H1 (cell line): ENCODE data around the gene MAPKAP1. TPM values are rescaled to one million over a fixed set of nuclear protein-coding genes. Genes with fewer than 3 reads are reported as not detected.

Experiments
- CTCF ChIA-PET: fragments of 300-600 bp; sonication (Branson Sonifier 250); formaldehyde crosslinking; loops from one replicate; lab custom pipeline; 2021; ENCODE audit not compliant: partially characterized antibody; lab: Charles Lee
- POLR2A ChIA-PET: fragments of 300-600 bp; sonication (Branson Sonifier 250); formaldehyde crosslinking; loops from one replicate; lab custom pipeline; 2021; ENCODE audit warnings: inconsistent platforms; ENCODE audit not compliant: partially characterized antibody; lab: Charles Lee
- DNase-seq, 2 experiments: peaks; one replicate each; pipeline versions ENCODE4 v3.0.0 to v3.0.0-alpha.2; 2010 to 2022; ENCODE audit warnings: low spot score in 2 of 2, low read depth in 1 of 2, mixed read lengths in 1 of 2
- FAIRE-seq: peaks from 2 replicates; lab custom pipeline; 2011; peaks lifted over from hg19 to GRCh38; lab: Jason Lieb, UNC
- H2AFZ ChIP-seq: 2 replicates; pipeline ENCODE4 v1.8.1; 2012; ENCODE audit warnings: low read length, inconsistent platforms
- H2AK5ac ChIP-seq: 2 replicates; pipeline ENCODE4 v1.6.1; 2013; ENCODE audit warnings: low read depth, low read length
- H2BK120ac ChIP-seq: replicated peaks from 2 replicates; pipeline ENCODE3; 2013; ENCODE audit warnings: low read depth, low read length, inconsistent platforms
- H2BK12ac ChIP-seq: 2 replicates; pipeline ENCODE4 v1.6.1; 2013; ENCODE audit warnings: low read depth, low read length
- H2BK15ac ChIP-seq: 2 replicates; pipeline ENCODE4 v1.6.1; 2013; ENCODE audit warnings: low read length
- H2BK20ac ChIP-seq: 2 replicates; pipeline ENCODE4 v1.6.1; 2013; ENCODE audit warnings: low read length
- H2BK5ac ChIP-seq: 2 replicates; pipeline ENCODE4 v1.6.1; 2013; ENCODE audit warnings: low read depth, low read length
- H3K14ac ChIP-seq: 2 replicates; pipeline ENCODE4 v1.6.1; 2013; ENCODE audit warnings: inconsistent platforms; ENCODE audit not compliant: insufficient read length
- H3K18ac ChIP-seq: 2 replicates; pipeline ENCODE4 v1.6.1; 2013; ENCODE audit warnings: low read length; ENCODE audit errors: extremely low read depth
- H3K23ac ChIP-seq: 2 replicates; pipeline ENCODE4 v1.6.1; 2013; ENCODE audit warnings: inconsistent platforms; ENCODE audit not compliant: insufficient read length
- H3K23me2 ChIP-seq: 2 replicates; pipeline ENCODE4 v1.6.1; 2013; ENCODE audit warnings: low read depth, low read length
- H3K27ac ChIP-seq: 2 replicates; pipeline ENCODE4 v1.6.1; 2011; ENCODE audit warnings: low read depth, low read length, inconsistent platforms
- H3K27me3 ChIP-seq, 4 experiments: replicated peaks in 1 of 4; 1 replicate in 1 of 4; 2 replicates in 3 of 4; pipeline versions ENCODE4 v1.6.1 to v1.8.1; 2011 to 2013; ENCODE audit warnings: low read length in 3 of 4, mild to moderate bottlenecking in 3 of 4, inconsistent platforms in 2 of 4, mixed read lengths in 2 of 4, moderate library complexity in 1 of 4; ENCODE audit not compliant: control insufficient read depth in 3 of 4, insufficient read depth in 3 of 4; ENCODE audit errors: extremely low read depth in 1 of 4
- H3K36me3 ChIP-seq, 4 experiments: 2 replicates each; pipeline versions ENCODE4 v1.6.1 to v1.8.1; 2011 to 2013; ENCODE audit warnings: mild to moderate bottlenecking in 4 of 4, low read length in 3 of 4, moderate library complexity in 2 of 4, control low read depth in 1 of 4, inconsistent platforms in 1 of 4; ENCODE audit not compliant: insufficient read depth in 4 of 4, control insufficient read depth in 2 of 4
- H3K4ac ChIP-seq: replicated peaks from 2 replicates; pipeline ENCODE3; 2013; ENCODE audit warnings: low read length, low read depth, mixed read lengths, inconsistent platforms; ENCODE audit not compliant: insufficient read length
- H3K4me1 ChIP-seq, 4 experiments: replicated peaks in 1 of 4; 1 replicate in 1 of 4; 2 replicates in 3 of 4; pipeline versions ENCODE4 v1.6.1 to v1.8.1; 2011 to 2013; ENCODE audit warnings: low read length in 3 of 4, inconsistent platforms in 2 of 4, mixed read lengths in 1 of 4; ENCODE audit not compliant: insufficient read depth in 4 of 4, control insufficient read depth in 3 of 4
- H3K4me2 ChIP-seq, 2 experiments: 2 replicates each; pipeline versions ENCODE4 v1.6.1 to v1.8.1; 2011 to 2013; ENCODE audit warnings: low read depth in 2 of 2, low read length in 2 of 2, control low read depth in 1 of 2, inconsistent platforms in 1 of 2, mild to moderate bottlenecking in 1 of 2; ENCODE audit not compliant: insufficient read depth in 1 of 2
- H3K4me3 ChIP-seq, 4 experiments: fragments of 200-600, 300-600 bp in 1 of 4; sonication (generic), shearing (Covaris generic), sonication (Bioruptor Twin) in 1 of 4; 2 replicates each; pipeline versions ENCODE4 v1.5.1 to v1.8.1; 2011 to 2016; ENCODE audit warnings: low read length in 4 of 4, low read depth in 3 of 4, control low read depth in 2 of 4, inconsistent platforms in 2 of 4, mild to moderate bottlenecking in 2 of 4, mixed read lengths in 1 of 4, moderate library complexity in 1 of 4; ENCODE audit not compliant: insufficient read depth in 2 of 4; ENCODE audit errors: extremely low read depth in 1 of 4
- H3K56ac ChIP-seq: replicated peaks from 2 replicates; pipeline ENCODE3; 2013; ENCODE audit warnings: low read depth, mild to moderate bottlenecking, mixed read lengths, low read length, inconsistent platforms; ENCODE audit not compliant: insufficient read length
- H3K79me1 ChIP-seq: 2 replicates; pipeline ENCODE4 v1.6.1; 2013; ENCODE audit warnings: low read depth, low read length, control low read depth
- H3K79me2 ChIP-seq, 2 experiments: 2 replicates each; pipeline versions ENCODE4 v1.6.1 to v1.8.1; 2012 to 2013; ENCODE audit warnings: low read length in 2 of 2, mild to moderate bottlenecking in 2 of 2, inconsistent platforms in 1 of 2; ENCODE audit not compliant: insufficient read depth in 2 of 2, control insufficient read depth in 1 of 2
- H3K9ac ChIP-seq, 4 experiments: replicated peaks in 1 of 4; 1 replicate in 1 of 4; 2 replicates in 3 of 4; pipeline versions ENCODE4 v1.6.1 to v1.8.1; 2011 to 2013; ENCODE audit warnings: low read depth in 3 of 4, low read length in 3 of 4, control low read depth in 2 of 4, mild to moderate bottlenecking in 2 of 4, moderate library complexity in 2 of 4, inconsistent platforms in 1 of 4; ENCODE audit errors: extremely low read depth in 1 of 4
- H3K9me3 ChIP-seq, 2 experiments: 2 replicates each; pipeline versions ENCODE4 v1.6.1 to v1.8.1; 2012 to 2013; ENCODE audit warnings: mild to moderate bottlenecking in 2 of 2, moderate library complexity in 2 of 2, control low read depth in 1 of 2, inconsistent platforms in 1 of 2, low read depth in 1 of 2, low read length in 1 of 2, mixed read lengths in 1 of 2; ENCODE audit not compliant: insufficient read depth in 2 of 2
- H4K20me1 ChIP-seq, 2 experiments: replicated peaks in 1 of 2; 2 replicates each; pipeline versions ENCODE3 to v1.8.1; 2011 to 2013; ENCODE audit warnings: inconsistent platforms in 2 of 2, low read length in 2 of 2, mild to moderate bottlenecking in 1 of 2; ENCODE audit not compliant: insufficient read depth in 2 of 2, control insufficient read depth in 1 of 2
- H4K5ac ChIP-seq: 2 replicates; pipeline ENCODE4 v1.6.1; 2013; ENCODE audit warnings: low read length, low read depth, mixed read lengths, inconsistent platforms; ENCODE audit not compliant: insufficient read length
- H4K8ac ChIP-seq: 2 replicates; pipeline ENCODE4 v1.8.0; 2013; ENCODE audit warnings: mild to moderate bottlenecking, moderate library complexity, low read length, inconsistent platforms; ENCODE audit not compliant: insufficient read depth; ENCODE audit errors: extremely low read depth
- H4K91ac ChIP-seq: replicated peaks from 2 replicates; pipeline ENCODE3; 2013; ENCODE audit warnings: low read length, mixed read lengths, inconsistent platforms; ENCODE audit not compliant: insufficient read length
- CEBPB ChIP-seq: IDR thresholded peaks from 2 replicates; pipeline ENCODE4 v1.6.1; 2012; ENCODE audit warnings: low read depth, low read length
- CHD1 ChIP-seq: IDR thresholded peaks from 2 replicates; pipeline ENCODE4 v1.6.1; 2012; ENCODE audit warnings: low read depth, low read length, improper control_type of control experiment
- EGR1 ChIP-seq: IDR thresholded peaks from 2 replicates; pipeline ENCODE4 v1.6.1; 2011; ENCODE audit warnings: low read depth, low read length, borderline replicate concordance
- EZH2 ChIP-seq: fragments of 200-600 bp; sonication (generic); IDR thresholded peaks from 2 replicates; pipeline ENCODE4 v1.7.1; 2012; ENCODE audit warnings: low read depth, mild to moderate bottlenecking, moderate library complexity, low read length, inconsistent platforms; ENCODE audit not compliant: severe bottlenecking
- GABPA ChIP-seq: IDR thresholded peaks from 2 replicates; pipeline ENCODE4 v1.6.1; 2011; ENCODE audit warnings: mild to moderate bottlenecking, low read length, moderate library complexity, borderline replicate concordance; ENCODE audit not compliant: insufficient read depth
- HDAC2 ChIP-seq, 2 experiments: fragments of 300-600 bp in 1 of 2; sonication (generic) in 1 of 2; IDR thresholded peaks; 2 replicates each; pipeline ENCODE4 v1.6.1; 2011 to 2012; ENCODE audit warnings: low read depth in 2 of 2, low read length in 2 of 2, mild to moderate bottlenecking in 2 of 2, moderate library complexity in 2 of 2, borderline replicate concordance in 1 of 2, inconsistent platforms in 1 of 2
- MAFK ChIP-seq: IDR thresholded peaks from 2 replicates; pipeline ENCODE4 v1.6.1; 2012; ENCODE audit warnings: low read depth, mild to moderate bottlenecking, improper control_type of control experiment, low read length
- POLR2A ChIP-seq, 2 experiments: IDR thresholded peaks; 1 replicate in 1 of 2; 2 replicates in 1 of 2; pipeline ENCODE4 v1.6.1; 2011; ENCODE audit warnings: low read depth in 2 of 2, low read length in 2 of 2, mild to moderate bottlenecking in 2 of 2; ENCODE audit errors: control extremely low read depth in 1 of 2
- POU5F1 ChIP-seq: IDR thresholded peaks from 2 replicates; pipeline ENCODE4 v1.6.1; 2011; ENCODE audit warnings: low read depth, mild to moderate bottlenecking, low read length, moderate library complexity
- RXRA ChIP-seq: IDR thresholded peaks from 2 replicates; pipeline ENCODE4 v1.6.1; 2011; ENCODE audit warnings: low read depth, mild to moderate bottlenecking, low read length, moderate library complexity; ENCODE audit not compliant: insufficient read depth
- SP1 ChIP-seq: IDR thresholded peaks from 2 replicates; pipeline ENCODE4 v1.6.1; 2011; ENCODE audit warnings: low read depth, low read length
- TAF7 ChIP-seq: optimal IDR thresholded peaks from 2 replicates; pipeline ENCODE3; 2011; ENCODE audit warnings: low read depth, mild to moderate bottlenecking, inconsistent platforms, low read length, moderate library complexity, borderline replicate concordance
- USF2 ChIP-seq: IDR thresholded peaks from 2 replicates; pipeline ENCODE4 v1.6.1; 2011; ENCODE audit warnings: low read length, improper control_type of control experiment
- YY1 ChIP-seq: IDR thresholded peaks from 2 replicates; pipeline ENCODE4 v1.6.1; 2011; ENCODE audit warnings: low read depth, mild to moderate bottlenecking, low read length
- WGBS, 2 experiments: shearing (Covaris generic) in 1 of 2; methylation state at CpG; one replicate each; pipeline versions ENCODE4 v1.1.6 to v1.1.7; 2013 to 2015; ENCODE audit warnings: low lambda C conversion rate in 2 of 2, mixed read lengths in 2 of 2, inconsistent platforms in 1 of 2, low coverage in 1 of 2, missing lambda C conversion rate in 1 of 2; ENCODE audit not compliant: insufficient replicate concordance in 2 of 2, insufficient coverage in 1 of 2, insufficient read length in 1 of 2; ENCODE audit errors: extremely low coverage in 1 of 2, missing lambda C conversion rate in 1 of 2; 5-methylcytosine and 5-hydroxymethylcytosine counted together
- polyA plus RNA-seq, 7 experiments: library from polyadenylated mRNA; depleted of rRNA in 3 of 7; stranded (reverse) in 5 of 7; unstranded in 2 of 7; fragments of >200 nt in 5 of 7; fragments of 200-250 nt in 2 of 7; gene quantifications; 1 replicate in 5 of 7; 2 replicates in 1 of 7; 4 replicates in 1 of 7; pipeline versions ENCODE4 v1.2.1 to v1.2.3, GENCODE V29; 2011 to 2013; ENCODE audit warnings: missing spikeins in 2 of 7, mixed read lengths in 2 of 7
- total RNA-seq: library from RNA; stranded (reverse); fragmentation: NEBNext Ultra II Directional; extraction: Animal tissue kit (Norgen Biotek cat#: 25700); gene quantifications from 2 replicates; pipeline ENCODE4 v1.2.1, GENCODE V29; 2021

Gene MAPKAP1
- total and polyA plus RNA-seq, 2 of the 8 experiments (the other 6 are each of a cell fraction or from before 2014, with no cell fraction given), result 79.2 to 140 TPM

- Histone ChIP-seq H4K20me1 (no peaks in the 10 kb centered on the region), H3K18ac (no peak overlapping the region), H3K79me1 (no peaks in the 10 kb centered on the region), H3K27ac (no peak overlapping the region), H3K9me3 (no peaks in the 10 kb centered on the region), H3K14ac (no peak overlapping the region), H2BK12ac (no peak overlapping the region), H3K79me2 (no peaks in the 10 kb centered on the region), H3K9ac (no peak overlapping the region), H3K4me1 (peaks cover 0 to 3% (median 0%) of the 10 kb centered on the region in 4 experiments; a peak in 1 of 7 replicates), H3K23me2 (no peaks in the 10 kb centered on the region), H3K56ac (no peak overlapping the region), H3K4me3 (no peak overlapping the region), H3K4me2 (no peak overlapping the region), H3K36me3 (no peaks in the 10 kb centered on the region), H2BK120ac (no peak overlapping the region), H2AFZ (no peak overlapping the region), H2BK5ac (no peak overlapping the region), H3K4ac (no peak overlapping the region), H3K27me3 (no peaks in the 10 kb centered on the region), H2AK5ac (no peak overlapping the region), H4K91ac (no peak overlapping the region), H2BK15ac (no peak overlapping the region), H4K5ac (no peak overlapping the region), H2BK20ac (no peak overlapping the region), H4K8ac (no peak overlapping the region), H3K23ac (no peak overlapping the region)
- FAIRE-seq (no peak), DNase-seq (no peak)
- ChIA-PET POLR2A (no interaction called here), CTCF (interaction anchor here (0.6 to 1.5 kb wide), 2 partner anchors 21 to 65 kb away, joined by 3 read pairs; no protein-coding TSS in a partner anchor)
- WGBS, 2 experiments, result 97% methylated on average over 2 of the region's 2 CpGs; no CpG with 5 or more reads in 1 of the 2 experiments
- TF ChIP-seq EGR1 (no peak), POLR2A (IDR thresholded peaks at IDR 0.05; ENCODE audit: control extremely low read depth in 1 of 2, low read depth in 2 of 2, low read length in 2 of 2) (no peak), YY1 (no peak), MAFK (no peak), EZH2 (no peak), USF2 (no peak), TAF7 (no peak), POU5F1 (no peak), HDAC2 (IDR thresholded peaks at IDR 0.05; ENCODE audit: borderline replicate concordance in 1 of 2, low read depth in 2 of 2, low read length in 2 of 2) (no peak), CEBPB (no peak), SP1 (no peak), GABPA (no peak), CHD1 (no peak), RXRA (no peak)
Observed at GRCh38 chr9:125538092-125538473, 168.9 kb downstream of the MAPKAP1 start.
